ENCODE results near the gene FGF14.

DNA sequence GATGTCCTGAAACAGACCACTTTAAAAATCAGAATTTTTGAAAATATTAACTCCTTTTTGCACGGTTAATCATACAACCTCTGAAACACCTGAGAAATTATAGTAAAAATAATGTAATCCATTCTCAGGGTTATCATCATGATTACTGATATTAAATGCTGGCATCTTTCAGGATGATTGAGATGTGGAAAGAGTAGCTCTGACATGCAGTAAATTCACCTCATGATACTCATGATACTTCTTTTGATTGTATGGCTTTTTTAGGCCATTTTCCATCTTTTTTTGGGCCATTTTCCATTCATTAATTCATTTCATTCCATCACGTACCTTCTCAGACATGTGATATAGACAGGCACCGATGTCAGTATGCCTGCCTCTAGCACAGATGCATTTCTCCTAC is 85.1 kb downstream of the FGF14 start:
- TF ChIP-seq, protein P1, sequence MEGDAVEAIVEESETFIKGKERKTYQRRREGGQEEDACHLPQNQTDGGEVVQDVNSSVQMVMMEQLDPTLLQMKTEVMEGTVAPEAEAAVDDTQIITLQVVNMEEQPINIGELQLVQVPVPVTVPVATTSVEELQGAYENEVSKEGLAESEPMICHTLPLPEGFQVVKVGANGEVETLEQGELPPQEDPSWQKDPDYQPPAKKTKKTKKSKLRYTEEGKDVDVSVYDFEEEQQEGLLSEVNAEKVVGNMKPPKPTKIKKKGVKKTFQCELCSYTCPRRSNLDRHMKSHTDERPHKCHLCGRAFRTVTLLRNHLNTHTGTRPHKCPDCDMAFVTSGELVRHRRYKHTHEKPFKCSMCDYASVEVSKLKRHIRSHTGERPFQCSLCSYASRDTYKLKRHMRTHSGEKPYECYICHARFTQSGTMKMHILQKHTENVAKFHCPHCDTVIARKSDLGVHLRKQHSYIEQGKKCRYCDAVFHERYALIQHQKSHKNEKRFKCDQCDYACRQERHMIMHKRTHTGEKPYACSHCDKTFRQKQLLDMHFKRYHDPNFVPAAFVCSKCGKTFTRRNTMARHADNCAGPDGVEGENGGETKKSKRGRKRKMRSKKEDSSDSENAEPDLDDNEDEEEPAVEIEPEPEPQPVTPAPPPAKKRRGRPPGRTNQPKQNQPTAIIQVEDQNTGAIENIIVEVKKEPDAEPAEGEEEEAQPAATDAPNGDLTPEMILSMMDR (IDR thresholded peaks at IDR 0.05) = no peak
- no peak for TF ChIP-seq POLR2A (IDR thresholded peaks at IDR 0.05)
